ENCODE data around the gene LRRD1.

The LRRD1 gene

GRCh38 chr7:92134271-92135051, 44.5 kb downstream of the LRRD1 start, which contains the start of gene CYP51A1 (continued):
- TF ChIP-seq PRDM4 (tag by site-specific recombination; IDR thresholded peaks at IDR 0.05) (peak; percentile 53; the same call in 1 of the 2 replicates), ZNF184 (tag by site-specific recombination; IDR thresholded peaks at IDR 0.05) (peak; percentile 58; the same call in 1 of the 2 replicates), ZNF302 (tag by site-specific recombination; IDR thresholded peaks at IDR 0.05; ENCODE audit: low read depth) (no peak), ZXDB (tag by site-specific recombination; IDR thresholded peaks at IDR 0.05) (peak; percentile 94), ZNF692 (tag by site-specific recombination; IDR thresholded peaks at IDR 0.05) (peak; percentile 73), ZNF10 (tag by site-specific recombination; IDR thresholded peaks at IDR 0.05) (peak; percentile 23; the same call in 1 of the 2 replicates), SP3 (tag by site-specific recombination; IDR thresholded peaks at IDR 0.05) (peak; percentile 96), ZSCAN23 (tag by site-specific recombination; IDR thresholded peaks at IDR 0.05) (peak; percentile 79; the same call in 1 of the 2 replicates), ZBTB7A (tag by site-specific recombination; IDR thresholded peaks at IDR 0.05; ENCODE audit: low read depth) (peak; percentile 42; the same call in 1 of the 2 replicates), ZNF623 (tag by site-specific recombination; IDR thresholded peaks at IDR 0.05) (0 out of 2 replicates have a peak, but pooled peaks have one; percentile 30), ZBTB44 (tag by site-specific recombination; IDR thresholded peaks at IDR 0.05) (no peak), ZNF423 (tag by site-specific recombination; IDR thresholded peaks at IDR 0.05) (no peak), ZFP69B (tag by site-specific recombination; IDR thresholded peaks at IDR 0.05) (peak; percentile 64; the same call in 1 of the 2 replicates), ZNF610 (tag by site-specific recombination; IDR thresholded peaks at IDR 0.05; ENCODE audit: borderline replicate concordance) (peak; percentile 83; the same call in 1 of the 2 replicates), ZNF521 (tag by site-specific recombination; IDR thresholded peaks at IDR 0.05) (no peak), ZNF843 (tag by site-specific recombination; IDR thresholded peaks at IDR 0.05) (peak; percentile 69), ZBTB48 (tag by site-specific recombination; IDR thresholded peaks at IDR 0.05) (peak; percentile 30; the same call in 1 of the 2 replicates), ZIC2 (tag by site-specific recombination; IDR thresholded peaks at IDR 0.05) (peak; percentile 33), CTCF (tag by site-specific recombination; IDR thresholded peaks at IDR 0.05) (0 out of 2 replicates have a peak, but pooled peaks have one; percentile 5), ZNF449 (tag by site-specific recombination; IDR thresholded peaks at IDR 0.05) (no peak), ZNF335 (tag by site-specific recombination; conservative IDR thresholded peaks at IDR 0.05) (peak; percentile 94), ZFP37 (tag by site-specific recombination; IDR thresholded peaks at IDR 0.05) (peak; percentile 96), ZNF114 (tag by site-specific recombination; IDR thresholded peaks at IDR 0.05) (no peak), SCRT1 (tag by site-specific recombination; IDR thresholded peaks at IDR 0.05; ENCODE audit: borderline replicate concordance) (peak; percentile 54; the same call in 1 of the 2 replicates), ZNF555 (tag by site-specific recombination; conservative IDR thresholded peaks at IDR 0.05) (no peak), ZNF76 (tag by site-specific recombination; IDR thresholded peaks at IDR 0.05; ENCODE audit: borderline replicate concordance, low read depth) (peak; percentile 37; the same call in 1 of the 2 replicates), ZNF548 (tag by site-specific recombination; IDR thresholded peaks at IDR 0.05) (no peak), GLIS2 (tag by site-specific recombination; IDR thresholded peaks at IDR 0.05) (peak; percentile 66)
- TF ChIP-seq, protein P1, sequence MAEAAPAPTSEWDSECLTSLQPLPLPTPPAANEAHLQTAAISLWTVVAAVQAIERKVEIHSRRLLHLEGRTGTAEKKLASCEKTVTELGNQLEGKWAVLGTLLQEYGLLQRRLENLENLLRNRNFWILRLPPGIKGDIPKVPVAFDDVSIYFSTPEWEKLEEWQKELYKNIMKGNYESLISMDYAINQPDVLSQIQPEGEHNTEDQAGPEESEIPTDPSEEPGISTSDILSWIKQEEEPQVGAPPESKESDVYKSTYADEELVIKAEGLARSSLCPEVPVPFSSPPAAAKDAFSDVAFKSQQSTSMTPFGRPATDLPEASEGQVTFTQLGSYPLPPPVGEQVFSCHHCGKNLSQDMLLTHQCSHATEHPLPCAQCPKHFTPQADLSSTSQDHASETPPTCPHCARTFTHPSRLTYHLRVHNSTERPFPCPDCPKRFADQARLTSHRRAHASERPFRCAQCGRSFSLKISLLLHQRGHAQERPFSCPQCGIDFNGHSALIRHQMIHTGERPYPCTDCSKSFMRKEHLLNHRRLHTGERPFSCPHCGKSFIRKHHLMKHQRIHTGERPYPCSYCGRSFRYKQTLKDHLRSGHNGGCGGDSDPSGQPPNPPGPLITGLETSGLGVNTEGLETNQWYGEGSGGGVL (tag by site-specific recombination; IDR thresholded peaks at IDR 0.05) = no peak
